NOMO-1 (cell line): Measurements from ENCODE around the gene RPN1.
"Not testable (repeated sequence)": the region's sequence is repeated elsewhere in the genome, so short reads cannot be mapped to it uniquely, and the experiment has no call there.

ENCODE experiments used
- DNase-seq, 2 experiments: peaks; one replicate each; lab custom pipeline; 2025; ENCODE audit not compliant: unreplicated experiment in 2 of 2; lab: John Stamatoyannopoulos, UW

Gene RPN1

DNA sequence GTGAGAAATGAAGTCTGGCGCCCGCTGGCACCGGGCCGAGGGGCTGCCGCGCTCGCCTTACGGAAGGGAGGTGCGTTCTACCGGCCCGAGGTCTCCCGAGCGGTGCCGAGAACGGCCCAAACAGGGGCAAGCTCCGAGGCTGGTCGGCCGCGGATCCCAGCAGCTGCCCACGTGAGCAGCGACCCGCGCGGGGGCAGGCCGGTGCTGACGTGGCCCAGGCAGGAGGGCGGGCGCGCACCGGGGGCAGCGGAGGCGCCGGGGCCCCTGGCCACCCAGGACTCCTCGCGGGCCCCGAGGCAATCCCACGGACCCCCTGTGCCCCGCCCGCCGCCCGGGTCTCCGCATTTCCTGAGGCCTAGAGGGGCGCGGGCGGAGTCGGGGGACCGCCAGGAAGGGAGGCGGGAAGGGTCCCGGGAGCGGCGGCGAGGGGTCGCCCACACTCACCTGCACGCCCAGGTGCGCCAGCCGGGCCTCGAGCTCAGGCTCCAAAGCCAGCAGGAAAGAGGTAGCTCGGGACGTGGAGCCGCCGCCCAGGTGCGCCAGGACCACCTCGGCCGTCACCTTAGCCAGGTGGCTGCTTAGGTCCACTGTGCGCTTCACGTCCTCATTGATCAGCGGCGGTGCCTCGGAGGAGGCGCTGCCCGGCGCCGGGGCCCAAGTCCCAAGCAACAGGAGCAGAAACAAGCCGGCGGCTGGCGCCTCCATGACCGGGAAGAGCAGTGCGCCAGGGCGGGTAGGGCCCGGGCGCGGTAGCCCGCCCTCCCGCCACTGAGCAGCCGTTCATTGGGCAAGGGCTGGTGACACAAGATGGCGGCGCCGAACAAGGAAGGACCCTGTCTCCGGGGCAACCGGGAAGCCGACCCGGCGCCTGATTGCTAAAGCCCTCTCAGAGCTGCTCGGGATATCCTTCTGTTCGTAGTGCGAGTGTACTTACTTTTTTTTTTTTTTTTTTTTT, at the start of gene RPN1:
RPN1 (minus strand) TSS at position 723 of the 955 bp plus-strand sequence; CDS start at position 705, 18 bp downstream.
- DNase-seq, result peak; percentile 99

DNA sequence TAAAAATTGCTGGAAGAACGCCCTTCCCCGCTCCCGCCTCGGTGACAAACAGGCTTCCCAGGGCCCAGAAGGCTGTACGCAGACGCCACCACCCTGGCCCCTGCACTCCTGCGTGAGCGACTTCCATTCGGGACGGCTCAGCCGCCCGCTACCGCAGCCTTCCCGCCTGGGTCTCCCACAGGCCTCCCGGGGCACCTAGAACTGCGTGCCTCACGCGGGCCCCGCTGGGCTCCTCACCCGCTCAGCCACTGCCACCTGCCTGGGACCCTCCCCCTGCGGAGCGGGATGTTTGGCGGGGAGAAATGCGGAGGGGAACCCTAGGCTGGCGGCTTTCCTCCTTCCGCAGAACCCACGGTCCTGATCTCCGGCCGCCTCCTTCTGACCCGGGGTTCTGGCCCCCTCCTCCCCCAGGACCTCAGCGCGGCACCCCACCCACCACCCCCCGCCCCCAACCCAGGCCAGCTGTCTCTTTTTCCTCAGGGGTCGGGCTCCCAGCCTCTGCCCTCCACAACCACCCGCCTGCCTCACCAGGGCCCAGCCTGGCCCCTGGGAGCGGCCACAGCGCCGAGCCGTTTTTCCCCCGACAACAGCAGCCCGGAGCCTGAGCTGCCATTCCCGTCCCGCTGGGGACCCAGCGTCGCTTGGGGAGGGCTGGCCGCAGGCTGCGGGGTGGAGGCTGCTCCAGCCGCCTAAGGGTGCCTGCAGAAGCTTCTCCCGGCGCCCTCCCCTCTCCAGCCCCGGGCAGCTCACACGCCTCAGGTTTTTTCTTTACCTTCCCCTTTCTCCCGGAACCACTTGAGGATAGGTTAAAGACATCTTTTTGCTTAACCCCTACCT, 47.8 kb upstream of the RPN1 start:
- DNase-seq, result no peak

DNA sequence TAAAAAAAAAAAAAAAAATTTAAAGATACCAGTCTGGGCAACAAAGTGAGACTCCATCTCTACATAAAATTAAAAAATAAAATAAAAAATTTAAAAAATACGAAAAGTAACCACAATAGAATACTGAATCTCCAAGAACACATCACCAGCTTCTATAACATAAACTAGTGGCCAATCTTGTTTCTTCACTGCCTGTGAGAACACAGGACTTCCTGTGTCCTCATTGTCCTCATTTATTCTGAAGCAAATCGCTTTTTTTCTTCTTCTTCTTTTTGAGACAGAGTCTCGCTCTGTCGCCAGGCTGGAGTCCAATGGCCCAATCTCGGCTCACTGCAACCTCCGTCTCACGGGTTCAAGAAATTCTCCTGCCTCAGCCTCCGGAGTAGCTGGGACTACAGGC, 46.7 kb upstream of the RPN1 start:
- no peak for DNase-seq

GRCh38 chr3:128693696-128694095, 43.1 kb upstream of the RPN1 start:
- DNase-seq, result no peak

DNA sequence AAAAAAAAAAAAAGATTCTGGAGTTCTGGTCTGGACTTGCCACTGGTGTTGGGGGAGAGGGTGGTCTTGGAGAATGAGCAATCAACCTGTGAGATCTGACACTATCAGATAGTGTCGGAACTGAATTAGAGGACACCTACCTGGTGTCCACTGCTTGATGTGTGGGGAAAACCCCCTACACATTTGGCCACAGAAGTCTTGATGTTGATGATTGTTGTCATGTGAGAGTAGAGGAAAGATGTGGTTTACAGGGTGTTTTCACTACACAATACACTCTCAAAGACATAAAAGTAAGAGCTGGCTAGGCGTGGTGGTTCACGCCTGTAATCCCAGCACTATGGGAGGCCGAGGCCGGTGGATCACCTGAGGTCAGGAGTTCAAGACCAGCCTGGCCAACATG, 38.4 kb upstream of the RPN1 start:
- DNase-seq, result no peak

DNA sequence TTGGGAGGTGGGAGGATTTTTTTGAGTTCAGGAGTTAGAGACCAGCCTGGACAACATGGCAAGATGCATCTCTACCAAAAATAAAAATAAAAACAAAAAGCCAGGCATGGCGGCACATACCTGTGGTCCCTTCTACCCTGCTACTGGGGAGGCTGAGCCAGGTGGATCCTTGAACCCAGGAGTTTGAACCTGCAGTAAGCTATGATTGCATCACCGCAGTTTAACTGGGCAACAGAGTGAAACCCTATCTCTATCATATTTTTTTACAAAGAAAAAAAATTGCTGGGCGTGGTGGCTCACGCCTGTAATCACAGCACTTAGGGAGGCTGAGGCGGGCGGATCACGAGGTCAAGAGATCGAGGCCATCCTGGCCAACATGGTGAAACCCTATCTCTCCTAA, 35.8 kb upstream of the RPN1 start:
- no peak for DNase-seq

- no peak for DNase-seq
Measured at GRCh38 chr3:128684986-128685726, 34.5 kb upstream of the RPN1 start.

GRCh38 chr3:128683957-128684356, 33.3 kb upstream of the RPN1 start:
- DNase-seq, result no peak

- DNase-seq, result peak in 1 of 2 experiments; percentile 70
Measured at GRCh38 chr3:128681369-128681829, 30.8 kb upstream of the RPN1 start.

- peak; percentile 100 for DNase-seq
Measured at GRCh38 chr3:128680603-128681368, 30.2 kb upstream of the RPN1 start.

GRCh38 chr3:128679338-128679737, 28.7 kb upstream of the RPN1 start:
- no peak for DNase-seq

DNA sequence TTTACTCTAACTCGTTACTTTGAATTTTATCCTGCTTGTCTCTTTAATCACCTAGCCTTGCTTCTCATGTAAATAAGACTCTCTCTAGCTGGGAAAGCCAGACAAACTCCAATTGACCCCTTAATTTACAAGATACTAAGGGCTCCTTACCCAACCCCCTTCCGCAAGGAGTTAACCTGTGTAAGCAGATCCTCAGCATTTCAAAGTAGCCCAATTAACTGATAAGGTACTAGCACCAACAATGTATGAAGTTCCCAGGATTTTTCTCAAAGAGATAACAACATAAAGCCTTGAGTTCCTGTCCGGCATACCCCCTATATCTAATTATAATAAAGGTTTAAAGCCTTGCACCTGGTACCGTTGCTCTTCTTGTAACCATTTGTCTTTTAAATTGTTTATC, 25.2 kb upstream of the RPN1 start:
- not testable (repeated sequence) for DNase-seq

- DNase-seq, result no peak
Measured at GRCh38 chr3:128674161-128674784, 23.7 kb upstream of the RPN1 start.

DNA sequence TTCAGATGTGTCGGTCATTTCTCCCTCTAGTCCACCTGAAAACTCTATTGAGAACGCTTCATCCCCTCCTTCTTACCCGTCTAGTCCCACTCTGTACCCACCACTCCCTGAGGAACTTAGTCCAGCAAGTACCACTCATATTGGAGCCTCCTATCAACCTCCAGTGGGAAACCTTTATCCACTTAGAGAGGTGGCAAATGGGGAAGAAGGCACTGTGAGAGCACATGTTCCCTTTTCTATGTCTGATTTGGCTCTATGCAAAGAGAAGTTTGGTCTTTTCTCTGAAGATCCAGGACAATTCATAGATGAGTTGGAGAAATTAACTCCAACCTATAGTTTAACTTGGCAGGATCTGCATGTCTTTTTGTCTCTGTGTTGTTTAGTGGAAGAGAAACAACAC, 17.0 kb upstream of the RPN1 start:
- DNase-seq, result peak in 1 of 2 experiments; percentile 38

- DNase-seq, result no peak
Measured at GRCh38 chr3:128665362-128666021, 14.9 kb upstream of the RPN1 start.

DNA sequence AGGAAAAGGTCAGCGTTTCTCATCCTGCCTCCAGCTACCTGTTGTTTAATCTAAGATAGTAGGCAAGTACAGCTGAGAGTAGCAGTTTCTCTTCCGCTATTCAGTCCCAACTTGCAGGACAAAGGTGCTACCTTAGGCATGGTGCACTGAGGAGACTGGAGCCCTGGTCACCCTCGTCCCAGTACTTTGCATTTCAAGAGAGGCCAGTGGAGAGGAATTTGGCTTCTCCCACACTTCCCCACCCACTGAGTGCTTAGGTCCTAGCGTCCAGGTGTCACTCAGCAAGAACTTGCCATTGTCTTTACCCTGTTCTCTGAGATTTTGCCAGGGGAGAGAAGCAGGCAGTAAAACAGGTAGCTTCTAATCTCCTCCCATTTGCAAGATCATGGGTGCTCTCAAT, 12.5 kb upstream of the RPN1 start:
- DNase-seq, result no peak

DNA sequence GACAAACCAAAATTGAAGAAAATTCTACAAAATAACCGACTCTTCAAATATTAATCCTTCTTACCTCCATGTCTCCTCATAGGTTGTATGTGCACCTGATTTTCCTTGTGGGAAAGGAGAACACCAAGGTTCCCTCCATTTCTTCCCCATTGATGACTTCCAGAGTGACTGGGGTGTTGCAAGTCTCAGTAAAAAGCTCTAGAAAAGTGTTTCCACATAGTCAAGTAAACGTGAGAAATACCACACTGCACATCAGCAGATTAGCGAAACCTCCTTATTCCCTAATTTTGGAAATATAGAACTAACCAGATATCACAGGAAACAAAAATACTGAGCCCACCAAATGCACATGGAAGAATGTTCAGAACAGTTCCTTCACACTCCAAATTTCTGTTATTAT, 4.9 kb upstream of the RPN1 start:
- peak in 1 of 2 experiments; percentile 16 for DNase-seq

- DNase-seq, result not testable (repeated sequence)
Measured at GRCh38 chr3:128653993-128654805, 3.6 kb upstream of the RPN1 start.
